Stimulated activated memory B cell treated with anti-CD40 and anti-IgM and Interleukin-4, amounts not matched to agents 10 μg/mL and 1 μg/mL and 100 μg/mL, for 72 hours (primary cell): ENCODE results near the gene MAPKBP1.

Source experiments
- ATAC-seq: fragments of 150-1000 bp; cut with Tn5 transposase; 2 replicates; pipeline ENCODE4 v1.10.0; 2021
- H3K27ac Mint-ChIP-seq: one replicate; pipeline ENCODE4 v1.8.0; 2022; ENCODE audit warnings: mild to moderate bottlenecking, mixed read lengths
- H3K27me3 Mint-ChIP-seq: one replicate; pipeline ENCODE4 v1.8.0; 2022; ENCODE audit warnings: mixed read lengths
- H3K36me3 Mint-ChIP-seq: one replicate; pipeline ENCODE4 v1.8.0; 2022; ENCODE audit warnings: mixed read lengths
- H3K4me1 Mint-ChIP-seq: one replicate; pipeline ENCODE4 v1.8.0; 2022; ENCODE audit warnings: mixed read lengths
- H3K4me3 Mint-ChIP-seq: one replicate; pipeline ENCODE4 v1.8.0; 2022; ENCODE audit warnings: mild to moderate bottlenecking, moderate library complexity, mixed read lengths
- H3K9me3 Mint-ChIP-seq: one replicate; pipeline ENCODE4 v1.8.0; 2022; ENCODE audit warnings: mixed read lengths

MAPKBP1 gene

GRCh38 chr15:41852736-41853590 is 78.7 kb downstream of the MAPKBP1 start:
- no peak for ATAC-seq
- Mint-ChIP-seq H3K9me3 (no peaks in the 10 kb centered on the region), H3K27me3 (peaks cover 11% of the 10 kb centered on the region), H3K4me3 (no peak overlapping the region), H3K36me3 (peaks cover 6% of the 10 kb centered on the region), H3K27ac (no peak overlapping the region), H3K4me1 (peaks cover 18% of the 10 kb centered on the region)

DNA sequence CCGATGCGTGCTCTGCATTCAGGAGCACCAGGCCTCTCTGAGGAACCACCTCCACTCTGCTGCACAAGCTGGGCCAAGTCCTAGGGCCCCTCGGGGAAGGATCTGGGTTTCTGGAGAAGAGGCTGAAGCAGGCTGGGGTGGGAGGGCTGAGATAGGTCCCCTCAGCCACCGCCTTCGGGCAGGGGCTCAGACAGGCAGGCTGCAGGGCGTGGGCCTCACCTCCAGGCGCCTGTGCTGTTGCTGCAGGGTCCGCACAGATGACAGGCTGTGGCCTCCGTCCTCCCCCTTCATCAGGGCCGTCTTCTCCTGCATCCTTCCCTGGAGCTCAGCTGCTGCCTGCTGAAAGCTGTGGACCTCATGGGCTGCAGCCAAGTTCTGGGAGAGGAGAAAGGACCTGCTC is 79.5 kb downstream of the MAPKBP1 start:
- Mint-ChIP-seq H3K9me3 (no peaks in the 10 kb centered on the region), H3K4me3 (no peak overlapping the region), H3K4me1 (peaks cover 18% of the 10 kb centered on the region), H3K36me3 (no peaks in the 10 kb centered on the region), H3K27me3 (peaks cover 11% of the 10 kb centered on the region), H3K27ac (no peak overlapping the region)
- no peak for ATAC-seq

GRCh38 chr15:41854443-41854842 is 80.2 kb downstream of the MAPKBP1 start:
- H3K27me3 Mint-ChIP-seq, result peaks cover 11% of the 10 kb centered on the region
- no peaks in the 10 kb centered on the region for H3K36me3 Mint-ChIP-seq
- H3K27ac Mint-ChIP-seq, result no peak overlapping the region
- no peak for ATAC-seq
- H3K9me3 Mint-ChIP-seq, result no peaks in the 10 kb centered on the region
- H3K4me3 Mint-ChIP-seq, result no peak overlapping the region
- peaks cover 18% of the 10 kb centered on the region for H3K4me1 Mint-ChIP-seq

- H3K27me3 Mint-ChIP-seq, result peaks cover 11% of the 10 kb centered on the region
- H3K4me3 Mint-ChIP-seq, result no peak overlapping the region
- no peaks in the 10 kb centered on the region for H3K36me3 Mint-ChIP-seq
- H3K9me3 Mint-ChIP-seq, result no peaks in the 10 kb centered on the region
- H3K4me1 Mint-ChIP-seq, result peaks cover 11% of the 10 kb centered on the region
- H3K27ac Mint-ChIP-seq, result no peak overlapping the region
- ATAC-seq, result no peak
These were observed 81.1 kb downstream of the MAPKBP1 start for GRCh38 chr15:41855261-41855961.

DNA sequence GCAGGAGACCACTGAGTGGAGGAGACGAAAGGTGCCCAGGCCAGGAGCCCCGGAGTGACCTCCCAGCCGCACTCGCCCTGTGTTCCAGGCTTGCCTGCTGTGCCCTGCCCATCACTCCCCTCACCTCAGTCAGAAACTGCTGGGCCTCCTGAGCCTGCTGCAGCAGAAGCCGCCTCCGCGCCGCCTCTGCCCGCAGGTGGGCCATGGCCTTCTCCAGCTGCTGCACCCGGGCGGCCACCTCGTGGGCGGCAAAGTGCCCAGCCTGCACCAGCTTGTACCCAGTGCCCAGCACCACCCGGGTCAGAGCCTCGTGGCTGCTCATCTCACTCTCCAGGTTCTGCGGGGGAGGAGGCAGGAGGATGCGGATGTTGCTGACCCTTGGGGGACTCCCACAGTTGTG is 82.0 kb downstream of the MAPKBP1 start:
- Mint-ChIP-seq H3K27me3 (peaks cover 6% of the 10 kb centered on the region), H3K9me3 (no peaks in the 10 kb centered on the region), H3K27ac (no peak overlapping the region), H3K4me3 (no peak overlapping the region), H3K4me1 (peaks cover 2% of the 10 kb centered on the region), H3K36me3 (no peaks in the 10 kb centered on the region)
- ATAC-seq, result no peak

DNA sequence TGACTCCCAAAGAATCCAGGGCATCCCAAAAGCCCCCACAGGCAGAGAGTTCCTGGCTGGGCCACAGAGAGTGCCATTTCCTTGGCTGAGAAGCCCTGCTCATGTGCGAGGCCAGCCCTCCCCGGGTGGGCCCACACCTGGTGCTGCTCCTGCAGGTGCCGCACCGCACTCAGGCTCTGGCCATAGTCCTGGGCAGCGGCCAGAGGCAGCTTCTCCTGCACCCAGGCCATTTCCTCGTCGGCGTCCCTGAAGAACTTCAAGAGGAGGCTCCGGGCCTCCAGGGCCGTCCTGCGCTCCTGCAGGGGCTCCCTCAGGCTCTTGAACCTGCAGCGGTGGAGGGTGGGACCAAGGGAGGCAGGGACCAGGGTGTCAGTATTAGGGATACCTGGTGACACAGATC is 82.4 kb downstream of the MAPKBP1 start:
- Mint-ChIP-seq H3K36me3 (no peaks in the 10 kb centered on the region), H3K27me3 (peaks cover 6% of the 10 kb centered on the region), H3K9me3 (no peaks in the 10 kb centered on the region), H3K4me3 (no peak overlapping the region), H3K4me1 (no peaks in the 10 kb centered on the region), H3K27ac (no peak overlapping the region)
- ATAC-seq, result no peak

GRCh38 chr15:41857316-41857715 is 83.0 kb downstream of the MAPKBP1 start:
- peaks cover 9% of the 10 kb centered on the region for H3K27me3 Mint-ChIP-seq
- ATAC-seq, result no peak
- no peak overlapping the region for H3K4me3 Mint-ChIP-seq
- no peaks in the 10 kb centered on the region for H3K4me1 Mint-ChIP-seq
- no peaks in the 10 kb centered on the region for H3K9me3 Mint-ChIP-seq
- no peaks in the 10 kb centered on the region for H3K36me3 Mint-ChIP-seq
- no peak overlapping the region for H3K27ac Mint-ChIP-seq

DNA sequence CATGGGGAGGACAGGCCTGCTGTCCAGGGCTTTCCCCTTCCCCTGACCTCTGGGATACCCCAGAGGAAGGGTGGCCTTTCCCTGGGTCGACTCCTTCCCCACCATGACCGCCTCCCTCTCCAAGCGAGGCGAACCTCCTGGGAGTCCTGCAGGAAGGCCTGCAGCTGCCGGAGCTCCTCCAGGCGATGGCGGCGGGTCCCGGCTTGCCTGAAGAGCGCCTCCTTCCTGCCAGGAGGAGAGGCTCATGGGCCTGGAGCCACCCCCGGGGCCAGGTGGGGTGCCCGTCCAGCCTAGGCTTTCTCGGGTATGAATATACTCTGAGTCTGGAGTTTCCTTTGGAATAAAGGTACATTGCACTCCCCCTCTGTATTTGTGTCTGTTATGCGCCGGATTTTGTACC is 84.5 kb downstream of the MAPKBP1 start:
- Mint-ChIP-seq H3K27me3 (peaks cover 9% of the 10 kb centered on the region), H3K4me3 (no peak overlapping the region), H3K9me3 (no peaks in the 10 kb centered on the region), H3K27ac (no peak overlapping the region), H3K4me1 (no peaks in the 10 kb centered on the region), H3K36me3 (no peaks in the 10 kb centered on the region)
- no peak for ATAC-seq

DNA sequence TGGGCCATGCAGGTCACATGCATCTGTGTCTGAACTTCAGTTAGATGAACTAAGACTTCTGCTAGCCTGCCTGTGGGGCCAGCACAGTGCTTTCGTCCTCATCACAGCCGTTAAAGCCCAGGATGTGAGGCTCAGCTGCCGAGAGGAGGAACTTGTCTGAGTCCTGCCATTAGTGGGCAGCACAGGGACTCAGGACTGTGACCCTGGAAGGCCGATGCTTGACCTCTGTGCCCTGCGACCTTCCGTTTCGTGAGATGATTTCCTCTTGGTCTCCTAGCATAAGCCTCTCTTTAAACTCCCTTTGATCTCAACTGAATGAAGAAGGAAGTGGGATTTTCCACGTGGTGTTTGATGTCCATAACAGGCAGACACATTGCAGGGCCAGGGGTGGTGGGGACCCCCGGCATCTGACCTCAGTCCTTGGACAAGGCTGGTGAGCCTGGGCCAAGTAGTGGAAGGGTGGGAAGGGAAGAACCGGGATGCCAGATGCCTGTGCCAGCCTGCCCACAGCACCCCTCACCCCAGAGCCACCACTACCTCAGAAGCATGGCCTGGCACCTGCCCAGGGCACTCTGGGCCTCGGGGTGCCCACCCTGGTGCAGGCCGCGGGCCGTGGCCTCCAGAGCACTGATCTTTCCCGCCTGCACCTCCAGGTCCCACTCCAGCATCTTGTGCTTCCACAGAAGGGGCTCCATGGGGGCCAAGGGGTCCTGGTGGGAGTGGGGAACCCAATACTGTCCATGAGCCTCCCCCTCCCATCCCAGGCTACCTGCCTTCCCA is 86.0 kb downstream of the MAPKBP1 start:
- Mint-ChIP-seq H3K4me3 (no peak overlapping the region), H3K4me1 (no peaks in the 10 kb centered on the region), H3K36me3 (no peaks in the 10 kb centered on the region), H3K27ac (no peak overlapping the region), H3K9me3 (no peaks in the 10 kb centered on the region), H3K27me3 (peaks cover 9% of the 10 kb centered on the region)
- no peak for ATAC-seq

DNA sequence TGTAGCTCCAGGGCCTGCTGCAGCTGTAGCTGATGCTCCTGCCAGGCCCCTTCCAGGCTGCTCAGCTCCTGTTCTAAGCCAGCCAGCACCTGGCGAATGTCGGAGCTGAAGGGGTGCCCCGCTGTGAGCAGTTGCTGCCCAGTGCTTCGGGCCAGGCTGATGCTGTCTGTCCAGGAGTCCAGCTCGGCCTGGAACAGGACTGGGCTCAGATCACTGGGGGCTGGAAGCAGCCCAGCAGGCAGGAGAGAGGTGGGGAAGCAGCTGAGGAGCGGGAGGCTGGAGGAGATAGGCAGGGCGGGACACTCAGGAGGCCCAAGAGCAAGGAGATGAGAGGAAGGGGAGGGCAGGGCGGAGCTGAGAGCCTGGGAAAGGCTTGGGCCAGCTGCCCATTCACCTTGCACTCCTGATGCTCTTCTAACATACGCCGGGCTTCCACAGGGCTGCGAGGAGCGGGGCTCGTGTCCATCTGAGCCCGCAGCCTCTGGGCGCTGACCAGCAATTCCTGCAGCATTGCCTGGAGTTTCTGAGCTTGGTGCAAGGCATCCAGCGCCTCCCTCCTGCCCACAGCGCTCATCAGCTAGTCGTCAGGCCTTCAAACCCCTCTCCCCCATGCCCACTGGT is 87.6 kb downstream of the MAPKBP1 start:
- ATAC-seq, result no peak
- Mint-ChIP-seq H3K9me3 (no peaks in the 10 kb centered on the region), H3K36me3 (no peaks in the 10 kb centered on the region), H3K27me3 (peaks cover 9% of the 10 kb centered on the region), H3K4me1 (no peaks in the 10 kb centered on the region), H3K27ac (no peak overlapping the region), H3K4me3 (no peak overlapping the region)

DNA sequence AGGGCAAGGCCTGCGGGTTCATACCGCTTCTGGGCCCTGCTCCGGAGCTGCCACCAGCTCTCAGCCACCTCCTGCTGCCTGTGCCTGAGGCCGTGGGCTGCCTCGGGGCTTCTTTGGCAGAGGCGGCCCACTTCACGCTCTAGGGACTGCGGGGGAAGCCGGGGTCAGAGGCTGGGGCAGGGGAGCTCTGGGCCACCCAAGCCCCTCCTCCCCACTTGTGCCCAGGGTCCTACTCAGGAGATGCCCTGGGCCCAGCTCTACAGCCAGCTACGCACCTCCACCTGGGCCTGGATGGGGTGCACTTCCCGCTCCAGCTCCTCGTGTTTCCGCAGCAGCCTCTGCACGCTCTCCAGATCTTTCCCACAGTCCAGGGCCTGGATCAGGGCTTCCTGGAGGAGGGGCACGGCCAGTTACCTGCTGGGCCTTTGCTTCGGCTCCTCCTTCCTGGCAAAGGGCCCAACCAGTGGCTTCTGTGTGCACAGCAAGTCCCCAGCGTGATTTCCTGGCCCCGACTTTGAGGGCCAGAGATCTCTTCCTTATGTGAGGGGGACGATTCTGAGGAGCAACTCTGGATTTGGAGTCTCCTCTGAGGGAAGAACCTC is 88.3 kb downstream of the MAPKBP1 start:
- no peaks in the 10 kb centered on the region for H3K36me3 Mint-ChIP-seq
- H3K4me1 Mint-ChIP-seq, result no peaks in the 10 kb centered on the region
- H3K9me3 Mint-ChIP-seq, result no peaks in the 10 kb centered on the region
- no peak overlapping the region for H3K27ac Mint-ChIP-seq
- ATAC-seq, result no peak
- peaks cover 9% of the 10 kb centered on the region for H3K27me3 Mint-ChIP-seq
- no peak overlapping the region for H3K4me3 Mint-ChIP-seq

DNA sequence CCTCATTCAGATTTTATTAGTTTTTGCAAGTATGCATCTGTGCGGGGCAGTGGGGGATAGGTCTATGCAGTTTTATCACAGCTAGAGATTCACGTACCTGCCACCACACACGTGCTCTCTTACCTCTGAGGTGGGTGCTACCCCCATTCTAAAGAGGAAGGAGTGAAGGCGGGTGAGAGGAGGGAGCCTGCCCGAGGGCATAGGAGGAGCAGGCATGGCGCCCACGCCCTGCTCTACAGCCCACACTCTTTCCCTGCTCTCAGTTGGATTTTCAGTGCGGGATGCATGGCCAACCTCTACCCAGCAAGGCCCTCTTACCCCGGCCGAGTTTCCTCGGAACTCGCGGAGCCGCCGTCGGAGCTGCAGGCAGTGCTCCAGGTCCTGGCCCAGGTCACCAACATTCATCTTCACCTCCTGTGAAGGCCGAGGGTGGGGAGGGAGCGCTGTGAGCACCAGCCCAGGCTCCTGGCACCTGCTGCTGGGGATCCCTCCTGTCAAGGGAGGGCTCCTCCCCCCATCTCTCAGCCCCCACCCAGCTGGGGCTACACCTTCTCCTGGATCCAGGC is 91.3 kb downstream of the MAPKBP1 start:
- Mint-ChIP-seq H3K4me3 (no peak overlapping the region), H3K27ac (no peak overlapping the region), H3K9me3 (no peaks in the 10 kb centered on the region), H3K27me3 (peaks cover 9% of the 10 kb centered on the region), H3K4me1 (no peaks in the 10 kb centered on the region), H3K36me3 (no peaks in the 10 kb centered on the region)
- no peak for ATAC-seq

GRCh38 chr15:41866263-41866703 is 92.0 kb downstream of the MAPKBP1 start:
- no peak overlapping the region for H3K4me3 Mint-ChIP-seq
- H3K27me3 Mint-ChIP-seq, result peaks cover 9% of the 10 kb centered on the region
- H3K27ac Mint-ChIP-seq, result no peak overlapping the region
- no peaks in the 10 kb centered on the region for H3K4me1 Mint-ChIP-seq
- ATAC-seq, result no peak
- H3K36me3 Mint-ChIP-seq, result no peaks in the 10 kb centered on the region
- H3K9me3 Mint-ChIP-seq, result no peaks in the 10 kb centered on the region

GRCh38 chr15:41866872-41867579 is 92.7 kb downstream of the MAPKBP1 start:
- Mint-ChIP-seq H3K4me1 (no peaks in the 10 kb centered on the region), H3K36me3 (no peaks in the 10 kb centered on the region), H3K27ac (no peak overlapping the region), H3K4me3 (no peak overlapping the region), H3K9me3 (no peaks in the 10 kb centered on the region), H3K27me3 (peaks cover 7% of the 10 kb centered on the region)
- ATAC-seq, result no peak
